Panc1 (cell line): ENCODE results near the gene LYPD4. TPM values are rescaled to one million over a fixed set of nuclear protein-coding genes. Genes with fewer than 3 reads are reported as not detected.

Source experiments
- ATAC-seq: fragments of 200-7000 bp; cut with Tn5 transposase; 2 replicates; pipeline ENCODE4 v1.9.1; 2020; ENCODE audit warnings: mild to moderate bottlenecking, moderate library complexity
- BruUV-seq: library from RNA; stranded (reverse); fragments of 400-500 nt; replicated peaks from 2 replicates; lab custom pipeline; 2021; lab: Mats Ljungman, UMichigan
- CTCF ChIA-PET: fragments of 300-600 bp; sonication (Branson Sonifier 250); formaldehyde crosslinking; loops from one replicate; lab custom pipeline; 2022; ENCODE audit warnings: antibody characterized with exemption; lab: Charles Lee
- POLR2A ChIA-PET: fragments of 300-600 bp; sonication (Branson Sonifier 250); formaldehyde crosslinking; loops from one replicate; lab custom pipeline; 2022; ENCODE audit warnings: antibody characterized with exemption; lab: Charles Lee
- DNase-seq: peaks from one replicate; pipeline ENCODE4 v3.0.0-alpha.2; 2010; ENCODE audit warnings: low read depth, low spot score
- H3K27ac ChIP-seq: 2 replicates; pipeline ENCODE4 v1.5.1; 2011; ENCODE audit warnings: mild to moderate bottlenecking, low read length, inconsistent platforms
- H3K27me3 ChIP-seq: fragments of 200-500 bp; sonication (Bioruptor generic); 2 replicates; pipeline ENCODE4 v1.6.0; 2014; ENCODE audit warnings: low read length, inconsistent platforms; ENCODE audit not compliant: control insufficient read depth, insufficient read depth
- H3K36me3 ChIP-seq: fragments of 200-500 bp; sonication (Bioruptor generic); 2 replicates; pipeline ENCODE4 v1.5.1; 2014; ENCODE audit warnings: inconsistent platforms, mild to moderate bottlenecking, low read length, moderate library complexity; ENCODE audit not compliant: control insufficient read depth, insufficient read depth
- H3K4me1 ChIP-seq: 2 replicates; pipeline ENCODE4 v1.5.1; 2011; ENCODE audit warnings: inconsistent platforms, mild to moderate bottlenecking, low read length, moderate library complexity; ENCODE audit not compliant: control insufficient read depth, insufficient read depth
- H3K4me3 ChIP-seq, 2 experiments: 2 replicates each; pipeline ENCODE4 v1.5.1; 2011 to 2012; ENCODE audit warnings: low read depth in 2 of 2, low read length in 2 of 2, mild to moderate bottlenecking in 2 of 2, inconsistent platforms in 1 of 2, moderate library complexity in 1 of 2
- H3K9me3 ChIP-seq: fragments of 200-500 bp; sonication (Bioruptor generic); 2 replicates; pipeline ENCODE4 v1.5.1; 2014; ENCODE audit warnings: low read depth, mild to moderate bottlenecking, inconsistent platforms, low read length, moderate library complexity; ENCODE audit not compliant: control insufficient read depth, insufficient read depth
- POLR2AphosphoS5 ChIP-seq: IDR thresholded peaks from 2 replicates; pipeline ENCODE4 v1.6.1; 2012; ENCODE audit warnings: mild to moderate bottlenecking, low read depth, low read length, moderate library complexity
- REST ChIP-seq, 2 experiments: IDR thresholded peaks; 2 replicates each; pipeline ENCODE4 v1.6.1; 2011 to 2012; ENCODE audit warnings: low read depth in 2 of 2, control low read depth in 1 of 2, low read length in 1 of 2, mild to moderate bottlenecking in 1 of 2, moderate library complexity in 1 of 2; ENCODE audit not compliant: insufficient read depth in 1 of 2
- SIN3A ChIP-seq: IDR thresholded peaks from 2 replicates; pipeline ENCODE4 v1.6.1; 2012; ENCODE audit warnings: low read depth, mild to moderate bottlenecking, low read length, moderate library complexity, borderline replicate concordance; ENCODE audit not compliant: insufficient read depth
- TCF7L2 ChIP-seq: IDR thresholded peaks from 2 replicates; pipeline ENCODE4 v1.6.1; 2011; ENCODE audit warnings: mild to moderate bottlenecking, low read depth, low read length, inconsistent platforms
- in situ Hi-C: cut with HindIII; loops from 2 replicates; pipeline ENCODE4 v1.10.0; 2016; ENCODE audit warnings: low sequenced_read_pairs, low pct_unique_long_range_greater_than_20kb
- intact Hi-C: fragments of 100-400 bp; cut with micrococcal nuclease; formaldehyde crosslinking; loops from one replicate; pipeline ENCODE4 v1.10.0; 2022; ENCODE audit not compliant: unreplicated experiment
- total RNA-seq: library from RNA; stranded (reverse); gene quantifications from one replicate; pipeline ENCODE4 v1.2.1, GENCODE V29; 2021; ENCODE audit not compliant: unreplicated experiment
- TF ChIP-seq, protein P1 (sequence below): fragments of 450-650 bp; IDR thresholded peaks from 2 replicates; pipeline ENCODE4 v1.5.1; 2017; ENCODE audit warnings: mild to moderate bottlenecking

The LYPD4 gene
- total RNA-seq, 1 experiment from 2014 or later = not detected

GRCh38 chr19:41813911-41814310 lies 30.6 kb downstream of the LYPD4 start:
- TF ChIP-seq SIN3A (no peak), POLR2AphosphoS5 (no peak), REST (IDR thresholded peaks at IDR 0.05; ENCODE audit: insufficient read depth in 1 of 2, low read depth in 2 of 2, low read length in 1 of 2) (no peak), TCF7L2 (no peak)
- TF ChIP-seq, protein P1, sequence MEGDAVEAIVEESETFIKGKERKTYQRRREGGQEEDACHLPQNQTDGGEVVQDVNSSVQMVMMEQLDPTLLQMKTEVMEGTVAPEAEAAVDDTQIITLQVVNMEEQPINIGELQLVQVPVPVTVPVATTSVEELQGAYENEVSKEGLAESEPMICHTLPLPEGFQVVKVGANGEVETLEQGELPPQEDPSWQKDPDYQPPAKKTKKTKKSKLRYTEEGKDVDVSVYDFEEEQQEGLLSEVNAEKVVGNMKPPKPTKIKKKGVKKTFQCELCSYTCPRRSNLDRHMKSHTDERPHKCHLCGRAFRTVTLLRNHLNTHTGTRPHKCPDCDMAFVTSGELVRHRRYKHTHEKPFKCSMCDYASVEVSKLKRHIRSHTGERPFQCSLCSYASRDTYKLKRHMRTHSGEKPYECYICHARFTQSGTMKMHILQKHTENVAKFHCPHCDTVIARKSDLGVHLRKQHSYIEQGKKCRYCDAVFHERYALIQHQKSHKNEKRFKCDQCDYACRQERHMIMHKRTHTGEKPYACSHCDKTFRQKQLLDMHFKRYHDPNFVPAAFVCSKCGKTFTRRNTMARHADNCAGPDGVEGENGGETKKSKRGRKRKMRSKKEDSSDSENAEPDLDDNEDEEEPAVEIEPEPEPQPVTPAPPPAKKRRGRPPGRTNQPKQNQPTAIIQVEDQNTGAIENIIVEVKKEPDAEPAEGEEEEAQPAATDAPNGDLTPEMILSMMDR = no peak
- BruUV-seq = no TSS peak
- no peaks in the 10 kb centered on the region for H3K4me1 ChIP-seq
- H3K36me3 ChIP-seq = no peaks in the 10 kb centered on the region
- no peak overlapping the region for H3K4me3 ChIP-seq
- no peaks in the 10 kb centered on the region for H3K9me3 ChIP-seq
- ATAC-seq (no peak), DNase-seq (no peak)
- no peak overlapping the region for H3K27ac ChIP-seq
- ChIA-PET POLR2A (no interaction called here), CTCF (no interaction called here)
- in situ Hi-C loops = no loop called here
- intact Hi-C loops = no loop called here
- H3K27me3 ChIP-seq = no peaks in the 10 kb centered on the region

DNA sequence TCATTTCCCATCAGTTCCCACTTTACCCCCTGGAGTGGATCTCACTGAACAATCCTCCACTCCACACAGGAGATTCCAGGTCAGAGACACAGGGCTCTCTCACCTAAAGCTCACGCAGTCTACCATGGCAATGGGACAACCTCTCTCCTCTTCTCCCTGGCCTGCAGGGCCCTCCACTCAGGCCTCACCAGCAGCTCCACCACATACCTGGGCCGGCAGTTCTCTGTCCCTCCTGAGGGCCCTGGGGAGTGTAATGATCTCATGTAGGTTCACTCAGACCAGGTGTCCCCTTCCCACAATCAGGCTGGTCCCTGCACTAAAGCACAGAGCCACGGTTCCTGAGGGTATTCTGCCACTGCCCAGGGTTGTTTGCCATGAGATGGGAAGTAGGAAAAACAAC lies 32.5 kb downstream of the LYPD4 start:
- no peaks in the 10 kb centered on the region for H3K27me3 ChIP-seq
- H3K4me3 ChIP-seq = no peak overlapping the region
- ATAC-seq (no peak), DNase-seq (no peak)
- H3K4me1 ChIP-seq = no peaks in the 10 kb centered on the region
- H3K9me3 ChIP-seq = no peaks in the 10 kb centered on the region
- no TSS peak for BruUV-seq
- ChIA-PET POLR2A (no interaction called here), CTCF (no interaction called here)
- in situ Hi-C loops (no loop called here), intact Hi-C loops (no loop called here)
- TF ChIP-seq SIN3A = no peak
- no peak for TF ChIP-seq POLR2AphosphoS5
- TF ChIP-seq, protein P1 = no peak
- no peak for TF ChIP-seq REST (IDR thresholded peaks at IDR 0.05; ENCODE audit: insufficient read depth in 1 of 2, low read depth in 2 of 2, low read length in 1 of 2)
- TF ChIP-seq TCF7L2 = no peak
- no peak overlapping the region for H3K27ac ChIP-seq
- no peaks in the 10 kb centered on the region for H3K36me3 ChIP-seq
